Measurements from ENCODE around the gene SLC35F4.

- TF ChIP-seq POLR2A (IDR thresholded peaks at IDR 0.05; ENCODE audit: low read depth, low read length) (no peak), CTCF (IDR thresholded peaks at IDR 0.05; ENCODE audit: extremely low read depth in 1 of 2, insufficient read depth in 1 of 2, low read depth in 1 of 2, low read length in 2 of 2) (no peak), FOS (IDR thresholded peaks at IDR 0.05; ENCODE audit: borderline replicate concordance, insufficient read depth, low read length) (no peak), EZH2 (IDR thresholded peaks at IDR 0.05; ENCODE audit: borderline replicate concordance, low read depth, low read length, severe bottlenecking) (no peak), POLR2AphosphoS5 (IDR thresholded peaks at IDR 0.05; ENCODE audit: insufficient read depth, low read depth, low read length) (no peak)
Measured at GRCh38 chr14:57818511-57818910, 47.4 kb downstream of the SLC35F4 start.

Data from endothelial cell of umbilical vein (primary cell).